Activated CD8-positive, alpha-beta T cell treated with anti-CD3 and anti-CD28 coated beads for 36 hours (primary cell): ENCODE data around the gene MTUS2. TPM values are rescaled to one million over a fixed set of nuclear protein-coding genes. Genes with fewer than 3 reads are reported as not detected.

Source experiments
- ATAC-seq: fragments of 200-7000 bp; cut with Tn5 transposase; one replicate; pipeline ENCODE4 v1.10.0; 2021; ENCODE audit warnings: mild to moderate bottlenecking, moderate library complexity
- CTCF ChIA-PET: fragments of 350-600 bp; sonication (Branson Sonifier 250); formaldehyde crosslinking; loops from one replicate; lab custom pipeline; 2021; ENCODE audit warnings: antibody characterized with exemption; lab: Charles Lee
- POLR2A ChIA-PET: fragments of 350-600 bp; sonication (Branson Sonifier 250); formaldehyde crosslinking; loops from one replicate; lab custom pipeline; 2021; ENCODE audit warnings: antibody characterized with exemption; lab: Charles Lee
- DNase-seq: peaks from one replicate; pipeline ENCODE4 v3.0.0-alpha.2; 2020
- H3K27ac Mint-ChIP-seq: one replicate; pipeline ENCODE4 v1.8.0; 2021; ENCODE audit warnings: mild to moderate bottlenecking, mixed read lengths
- H3K27me3 Mint-ChIP-seq: one replicate; pipeline ENCODE4 v1.8.0; 2021; ENCODE audit warnings: mixed read lengths
- H3K36me3 Mint-ChIP-seq: one replicate; pipeline ENCODE4 v1.8.0; 2021; ENCODE audit warnings: low read depth, mixed read lengths
- H3K4me1 Mint-ChIP-seq: one replicate; pipeline ENCODE4 v1.8.0; 2021; ENCODE audit warnings: low read depth, mixed read lengths
- H3K4me3 Mint-ChIP-seq: one replicate; pipeline ENCODE4 v1.8.0; 2021; ENCODE audit warnings: mild to moderate bottlenecking, moderate library complexity, mixed read lengths
- H3K9me3 Mint-ChIP-seq: one replicate; pipeline ENCODE4 v1.8.0; 2021; ENCODE audit warnings: mixed read lengths
- CTCF ChIP-seq: fragments of 200-600 bp; IDR thresholded peaks from one replicate; pipeline ENCODE4 v1.8.0; 2022; ENCODE audit warnings: antibody characterized with exemption, mild to moderate bottlenecking
- intact Hi-C: fragments of 100-400 bp; cut with micrococcal nuclease; formaldehyde crosslinking; loops from one replicate; pipeline ENCODE4 v1.10.0; 2022
- total RNA-seq, 2 experiments: library from RNA; stranded (reverse); gene quantifications; one replicate each; pipeline ENCODE4 v1.2.3, GENCODE V29; 2021

MTUS2 gene
- total RNA-seq, 2 experiments from 2014 or later = not detected

DNA sequence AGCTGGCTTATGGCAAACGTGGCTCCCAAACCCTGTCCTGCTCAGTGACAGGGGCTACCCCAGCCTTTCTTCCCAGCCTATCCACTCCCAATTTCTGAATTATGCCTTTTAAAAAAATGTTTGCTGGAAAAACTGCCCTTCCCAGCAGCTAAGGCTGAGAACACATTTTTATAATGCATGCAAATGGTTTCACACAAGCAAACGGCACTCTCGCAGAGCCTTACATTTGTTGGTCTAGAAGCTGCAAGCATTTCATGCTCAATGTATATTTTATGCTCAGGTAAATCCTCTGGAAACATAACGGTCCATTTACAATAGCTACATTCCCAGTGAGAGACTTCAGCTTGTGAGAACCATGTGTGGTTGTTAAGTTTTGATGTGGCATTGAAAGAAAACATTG, 713.9 kb downstream of the MTUS2 start:
- Mint-ChIP-seq H3K4me3 (no peak overlapping the region), H3K36me3 (peaks cover 57% of the 10 kb centered on the region), H3K27me3 (no peaks in the 10 kb centered on the region), H3K4me1 (peaks cover 4% of the 10 kb centered on the region), H3K27ac (no peak overlapping the region), H3K9me3 (no peaks in the 10 kb centered on the region)
- intact Hi-C loops = no loop called here
- no peak for TF ChIP-seq CTCF
- POLR2A ChIA-PET = no interaction called here
- ATAC-seq = no peak
- CTCF ChIA-PET = interaction anchor here (1.5 kb wide), 1 partner anchor 26 kb away, joined by 6 read pairs; no protein-coding TSS in a partner anchor
- DNase-seq = no peak

DNA sequence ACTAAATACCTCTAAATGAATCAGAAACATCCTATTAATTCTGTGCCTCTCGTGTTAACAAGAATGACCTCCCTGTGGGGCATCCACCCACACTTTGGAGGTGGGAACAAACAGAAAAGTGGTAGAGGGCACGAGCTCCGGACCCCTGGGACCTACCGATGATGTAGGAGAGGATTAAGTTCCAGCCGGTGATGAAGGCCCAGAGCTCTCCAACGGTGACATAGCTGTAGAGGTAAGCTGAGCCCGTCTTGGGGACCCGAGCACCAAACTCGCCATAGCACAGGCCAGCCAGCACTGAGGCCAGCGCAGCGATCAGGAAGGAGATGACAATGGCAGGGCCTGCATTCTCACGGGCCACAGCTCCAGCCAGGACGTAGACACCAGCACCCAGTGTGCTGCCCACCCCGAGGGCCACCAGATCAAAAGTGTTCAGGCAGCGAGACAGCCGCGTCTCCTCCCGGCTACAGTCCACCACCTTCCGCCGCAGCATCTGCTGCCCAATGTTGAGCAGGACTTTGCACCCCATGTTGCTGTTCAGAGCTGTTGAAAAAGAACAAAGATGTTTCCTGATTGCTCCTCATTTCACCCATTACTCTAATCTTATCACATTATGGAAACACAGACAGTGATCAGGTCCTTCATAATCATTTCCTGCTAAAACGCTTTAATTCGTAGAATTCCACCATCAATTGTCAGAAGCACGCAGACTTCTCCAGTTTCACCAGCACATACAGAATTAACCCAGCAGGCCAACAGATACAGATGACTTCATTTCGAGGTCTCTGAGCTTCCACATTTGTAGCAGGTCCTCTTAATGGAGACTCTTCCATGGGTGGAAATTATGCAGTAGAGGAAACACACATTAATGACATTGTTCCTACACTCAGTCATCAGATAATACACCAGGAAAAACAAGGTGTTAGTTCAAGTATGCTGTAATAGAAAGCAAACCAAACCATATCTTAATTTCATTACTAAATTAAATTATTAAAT, 715.8 kb downstream of the MTUS2 start:
- CTCF ChIA-PET = no interaction called here
- DNase-seq = no peak
- no peak for ATAC-seq
- POLR2A ChIA-PET = no interaction called here
- H3K4me3 Mint-ChIP-seq = no peak overlapping the region
- no peak overlapping the region for H3K27ac Mint-ChIP-seq
- H3K4me1 Mint-ChIP-seq = peaks cover 9% of the 10 kb centered on the region
- TF ChIP-seq CTCF = no peak
- peaks cover 46% of the 10 kb centered on the region for H3K36me3 Mint-ChIP-seq
- intact Hi-C loops = no loop called here
- no peaks in the 10 kb centered on the region for H3K9me3 Mint-ChIP-seq
- H3K27me3 Mint-ChIP-seq = no peaks in the 10 kb centered on the region

DNA sequence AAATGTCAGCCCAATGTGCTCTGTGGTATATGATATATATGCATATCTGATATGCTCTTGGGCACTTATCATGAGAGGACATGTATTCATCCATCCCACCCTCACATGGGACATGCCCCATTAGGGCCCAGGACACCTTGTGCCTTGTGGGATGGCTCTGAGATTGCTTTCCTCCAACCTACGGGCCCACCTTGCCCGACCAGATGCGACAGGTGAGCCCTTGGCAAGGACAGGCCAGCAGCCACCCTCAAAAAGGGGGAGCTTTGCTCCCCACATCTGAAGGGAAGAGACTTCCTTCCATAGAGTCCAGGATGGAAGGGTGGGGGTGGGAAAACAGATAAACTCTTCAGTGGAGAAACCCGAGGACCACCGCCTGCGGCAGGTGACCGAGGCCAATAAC, 716.7 kb downstream of the MTUS2 start:
- CTCF ChIA-PET = interaction anchor here (1.0 kb wide), 1 partner anchor 81 kb away, joined by 3 read pairs; no protein-coding TSS in a partner anchor
- TF ChIP-seq CTCF = no peak
- H3K36me3 Mint-ChIP-seq = peaks cover 51% of the 10 kb centered on the region
- ATAC-seq (no peak), DNase-seq (no peak)
- H3K9me3 Mint-ChIP-seq = no peaks in the 10 kb centered on the region
- intact Hi-C loops = no loop called here
- H3K4me1 Mint-ChIP-seq = peaks cover 17% of the 10 kb centered on the region
- no peak overlapping the region for H3K4me3 Mint-ChIP-seq
- no peak overlapping the region for H3K27ac Mint-ChIP-seq
- POLR2A ChIA-PET = interaction anchor here (0.7 kb wide), 1 partner anchor 51 kb away, joined by 3 read pairs; no protein-coding TSS in a partner anchor
- no peaks in the 10 kb centered on the region for H3K27me3 Mint-ChIP-seq

DNA sequence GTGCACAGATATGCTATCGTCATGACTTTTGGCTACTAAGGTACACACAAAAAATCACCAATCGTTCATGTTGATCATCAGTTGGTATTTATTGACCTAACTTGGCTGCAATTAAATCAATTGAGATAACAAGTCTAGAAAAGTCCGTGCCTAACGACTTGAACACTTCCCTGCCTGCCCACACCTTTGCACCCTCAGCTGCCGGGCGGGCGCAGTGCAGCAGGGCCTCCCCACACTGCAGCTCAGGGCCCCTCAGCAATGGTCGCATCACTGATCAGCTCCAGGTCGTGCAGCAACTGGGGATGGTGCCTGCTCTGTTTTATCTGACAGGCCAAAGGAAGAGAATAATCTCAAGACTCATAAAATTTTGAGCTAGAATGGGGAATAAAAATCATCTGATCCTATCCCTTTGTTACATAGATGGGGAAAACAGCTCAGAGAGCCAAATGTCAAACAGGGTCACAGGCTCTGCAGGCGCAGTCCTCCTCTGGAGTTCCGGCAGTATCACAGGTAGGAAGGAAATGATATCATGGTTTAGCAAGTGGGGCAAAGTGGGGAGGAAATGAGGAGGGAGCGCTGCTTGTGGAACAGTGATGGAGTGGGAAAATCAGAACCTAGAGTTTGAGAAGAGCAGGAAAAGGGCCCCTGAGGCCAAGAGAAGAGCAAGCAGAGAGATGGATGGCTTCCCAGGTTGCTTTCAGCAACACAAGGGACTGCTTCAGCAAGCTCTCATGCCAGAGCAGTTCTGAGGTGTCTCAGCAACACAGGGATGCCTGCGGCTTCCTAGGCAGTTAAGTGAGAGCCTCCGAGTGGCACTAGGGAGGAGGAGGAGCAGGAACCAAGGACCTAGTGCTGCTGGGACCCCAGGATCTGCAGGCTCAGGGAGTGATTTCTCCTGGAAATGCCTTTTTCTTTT, 717.9 kb downstream of the MTUS2 start:
- ChIA-PET CTCF (interaction anchor here (1.0 kb wide), 1 partner anchor 82 kb away, joined by 3 read pairs; no protein-coding TSS in a partner anchor), POLR2A (interaction anchor here (0.7 kb wide), 1 partner anchor 53 kb away, joined by 3 read pairs; no protein-coding TSS in a partner anchor)
- Mint-ChIP-seq H3K9me3 (no peaks in the 10 kb centered on the region), H3K27ac (no peak overlapping the region), H3K4me3 (no peak overlapping the region), H3K4me1 (peaks cover 23% of the 10 kb centered on the region), H3K27me3 (no peaks in the 10 kb centered on the region), H3K36me3 (peaks cover 50% of the 10 kb centered on the region)
- TF ChIP-seq CTCF = no peak
- ATAC-seq (no peak), DNase-seq (no peak)
- intact Hi-C loops = no loop called here
